HG02642 (cell line): Measurements from ENCODE around the gene CD163L1.

Source experiments
- ATAC-seq: cut with Tn5 transposase; IDR thresholded peaks from one replicate; pipeline ENCODE4 v1.9.1; 2021; ENCODE audit warnings: mild to moderate bottlenecking; ENCODE audit not compliant: unreplicated experiment, poor library complexity

Gene CD163L1

DNA sequence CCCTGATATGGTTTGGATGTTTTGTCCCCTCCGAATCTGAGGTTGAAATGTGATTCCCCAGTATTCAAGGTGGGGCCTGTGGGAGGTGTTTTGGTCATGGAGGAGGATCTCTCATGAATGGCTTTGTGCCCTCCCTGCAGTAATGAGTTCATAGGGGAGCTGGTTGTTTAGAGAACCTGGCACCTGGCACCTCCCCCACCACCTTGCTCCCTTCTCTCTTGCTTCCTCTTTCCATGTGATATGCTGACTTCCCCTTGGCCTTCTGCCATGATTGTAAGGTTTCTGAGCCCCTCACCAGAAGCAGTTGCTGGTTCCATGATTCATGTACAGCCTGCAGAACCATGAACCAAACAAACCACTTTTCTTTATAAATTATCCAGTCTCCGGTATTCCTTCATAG is 32.6 kb downstream of the CD163L1 start:
- ATAC-seq: no peak

DNA sequence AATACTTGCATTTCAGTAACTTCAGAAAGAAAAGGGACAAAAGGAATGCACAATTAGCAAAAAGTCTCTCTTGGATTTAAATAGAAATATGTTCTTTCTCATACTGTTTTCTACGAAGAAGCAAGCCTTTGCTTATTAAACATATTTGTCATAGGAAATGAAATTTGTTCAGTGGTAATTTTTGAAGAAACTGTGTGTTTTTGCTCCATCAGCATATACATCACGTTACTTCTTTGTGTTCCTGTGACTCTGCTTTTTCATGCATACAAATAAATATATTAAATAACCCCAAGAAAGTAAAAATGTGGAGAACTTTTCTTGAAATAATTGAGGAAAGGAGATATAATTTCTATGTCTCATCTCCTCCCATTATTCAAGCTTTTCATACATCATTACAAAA is 39.7 kb downstream of the CD163L1 start:
- no peak for ATAC-seq

DNA sequence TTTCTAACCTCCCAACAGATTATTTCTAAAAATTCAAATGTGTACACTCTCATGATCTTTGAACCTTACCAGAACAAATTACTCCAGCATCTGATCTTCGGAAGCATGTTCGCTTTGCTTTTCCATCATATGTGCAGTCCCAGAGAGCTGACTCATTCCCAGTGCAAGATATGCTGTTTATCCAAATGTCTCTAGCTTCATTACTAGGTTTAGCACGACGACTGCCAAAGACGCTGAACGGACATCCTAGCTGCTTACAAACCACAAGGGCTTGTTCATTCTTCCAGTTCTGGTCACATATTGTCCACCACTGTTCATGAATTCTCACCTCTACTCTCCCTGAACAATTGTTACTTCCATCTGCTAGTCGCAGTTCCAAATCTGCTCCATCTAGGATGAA is 40.5 kb downstream of the CD163L1 start:
- no peak for ATAC-seq

DNA sequence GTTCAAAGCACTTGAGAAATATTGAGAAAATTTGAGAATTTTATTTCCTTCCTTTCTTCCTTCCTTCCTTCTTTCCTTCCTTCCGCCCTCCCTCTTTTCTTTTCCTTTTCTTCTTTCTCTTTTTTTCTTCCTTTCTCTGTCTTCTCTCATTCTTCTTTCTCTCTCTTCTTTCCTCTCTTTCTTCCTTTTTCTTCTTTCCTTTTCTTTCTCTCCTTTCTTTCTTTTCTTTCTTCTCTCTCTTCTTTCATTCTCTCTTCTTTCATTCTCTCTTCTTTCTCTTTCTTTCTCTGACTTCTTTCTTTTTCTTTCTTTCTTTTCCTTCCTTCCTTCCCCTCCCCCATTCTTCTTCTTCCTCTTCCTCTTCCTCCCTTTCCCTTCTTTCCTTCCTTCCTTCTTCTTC is 44.9 kb downstream of the CD163L1 start:
- no peak for ATAC-seq

DNA sequence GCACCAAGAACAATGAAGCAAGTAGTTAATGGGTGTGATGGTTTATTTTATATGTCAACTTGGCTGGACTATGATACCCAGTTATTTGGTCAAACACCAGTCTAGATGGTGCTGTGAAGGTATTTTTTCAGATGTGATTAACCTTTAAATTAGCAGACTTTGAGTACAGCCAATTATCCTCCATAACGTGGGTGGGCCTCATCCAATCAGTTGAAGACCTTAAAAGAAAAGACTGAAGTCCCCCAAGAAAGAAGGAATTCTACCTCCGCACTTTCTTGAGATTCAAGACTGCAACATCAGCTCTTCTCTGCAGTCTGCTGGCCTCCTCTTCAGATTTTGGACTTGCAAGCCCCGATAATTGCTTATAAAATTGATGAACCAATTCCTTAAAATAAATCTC is 47.5 kb downstream of the CD163L1 start:
- no peak for ATAC-seq

DNA sequence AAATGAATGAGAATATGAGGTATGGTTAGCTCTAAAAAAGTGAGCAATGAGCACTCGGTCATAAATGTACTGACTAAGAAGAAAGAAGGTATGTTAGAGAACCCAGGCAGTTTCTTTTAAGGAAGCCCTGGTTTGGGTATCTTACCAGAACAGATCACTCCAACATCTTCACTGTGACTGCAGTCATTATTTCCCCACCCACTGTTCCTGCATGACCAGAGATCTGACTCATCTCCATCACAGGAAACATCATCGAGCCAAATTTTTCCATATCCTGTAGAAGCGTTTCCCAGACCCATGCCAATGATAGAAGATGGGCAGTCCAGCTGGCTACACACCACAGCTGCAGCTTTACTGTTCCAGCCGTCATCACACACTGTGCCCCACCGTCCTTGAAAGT is 48.0 kb downstream of the CD163L1 start:
- ATAC-seq: no peak

DNA sequence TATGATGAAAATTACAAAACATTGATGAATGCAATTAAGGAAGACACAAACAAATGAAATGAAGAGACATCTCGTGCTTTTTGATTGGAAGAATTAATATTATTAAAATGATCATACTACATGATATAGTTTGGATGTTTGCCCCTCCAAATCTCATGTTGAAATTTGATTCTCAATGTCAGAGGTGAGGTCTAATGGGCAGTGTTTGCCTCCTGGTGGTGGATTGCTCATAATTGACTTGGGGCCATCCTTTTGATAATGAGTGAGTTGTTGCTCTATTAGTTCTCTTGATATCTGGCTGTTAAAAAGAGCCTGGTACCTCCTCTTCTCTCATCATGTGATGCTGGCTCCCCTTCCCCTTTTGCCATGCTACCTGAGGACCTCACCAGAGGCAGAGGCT is 56.7 kb downstream of the CD163L1 start:
- ATAC-seq: no peak

DNA sequence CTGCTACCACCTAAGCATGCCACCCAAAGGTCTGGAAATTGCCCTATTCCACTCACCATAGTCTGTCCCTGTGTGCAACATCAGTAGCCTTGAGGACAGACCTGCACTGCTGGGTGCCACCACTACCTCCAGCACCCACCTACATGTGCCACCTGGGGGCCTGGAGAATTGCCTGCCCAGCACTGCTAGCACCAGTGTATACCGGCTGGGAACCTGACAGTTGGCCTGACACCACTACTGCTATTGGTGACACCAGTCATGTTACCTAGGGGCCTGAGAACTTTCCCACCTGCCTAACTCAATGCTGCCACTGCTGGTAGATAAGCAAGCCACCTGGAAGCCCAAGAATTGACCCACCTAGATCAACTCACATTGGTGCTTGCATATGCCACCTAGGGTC is 60.8 kb downstream of the CD163L1 start:
- ATAC-seq: no peak

DNA sequence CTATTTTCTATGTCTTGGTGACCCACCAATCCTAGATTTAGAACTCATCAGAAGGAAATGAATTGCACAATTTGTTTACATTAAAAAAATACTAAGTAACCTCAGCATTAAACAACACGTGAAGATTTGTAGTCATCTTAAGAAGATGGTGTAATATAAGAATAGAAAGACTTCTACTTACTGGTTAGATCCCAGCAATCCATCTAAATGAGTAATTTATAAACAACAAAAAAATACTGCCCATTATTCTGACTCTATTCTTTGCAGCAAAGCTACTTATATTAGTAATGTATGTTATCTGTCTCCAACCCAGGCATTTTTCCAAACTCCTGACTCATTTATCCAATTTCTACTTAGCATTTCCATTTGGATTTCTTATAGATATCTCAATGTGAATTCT is 67.8 kb downstream of the CD163L1 start:
- no peak for ATAC-seq

DNA sequence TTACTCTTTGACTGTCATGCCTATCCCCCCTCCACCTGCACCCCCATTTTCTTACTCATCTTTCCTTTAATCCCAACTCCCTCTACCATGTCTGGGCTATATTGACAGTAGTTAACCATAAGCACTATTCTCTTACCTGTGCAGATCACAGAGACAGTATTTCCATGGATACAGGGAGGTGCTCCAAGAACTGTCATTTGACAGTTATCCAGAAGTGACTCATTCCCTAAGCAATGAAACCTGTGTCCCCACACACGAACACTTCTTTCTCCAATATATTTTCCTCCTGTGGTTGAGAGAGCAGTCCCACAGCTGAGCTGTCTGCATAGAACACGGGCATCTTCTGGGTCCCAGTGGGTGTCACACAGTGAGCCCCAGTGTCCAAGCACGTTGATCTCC is 68.8 kb downstream of the CD163L1 start:
- no peak for ATAC-seq

DNA sequence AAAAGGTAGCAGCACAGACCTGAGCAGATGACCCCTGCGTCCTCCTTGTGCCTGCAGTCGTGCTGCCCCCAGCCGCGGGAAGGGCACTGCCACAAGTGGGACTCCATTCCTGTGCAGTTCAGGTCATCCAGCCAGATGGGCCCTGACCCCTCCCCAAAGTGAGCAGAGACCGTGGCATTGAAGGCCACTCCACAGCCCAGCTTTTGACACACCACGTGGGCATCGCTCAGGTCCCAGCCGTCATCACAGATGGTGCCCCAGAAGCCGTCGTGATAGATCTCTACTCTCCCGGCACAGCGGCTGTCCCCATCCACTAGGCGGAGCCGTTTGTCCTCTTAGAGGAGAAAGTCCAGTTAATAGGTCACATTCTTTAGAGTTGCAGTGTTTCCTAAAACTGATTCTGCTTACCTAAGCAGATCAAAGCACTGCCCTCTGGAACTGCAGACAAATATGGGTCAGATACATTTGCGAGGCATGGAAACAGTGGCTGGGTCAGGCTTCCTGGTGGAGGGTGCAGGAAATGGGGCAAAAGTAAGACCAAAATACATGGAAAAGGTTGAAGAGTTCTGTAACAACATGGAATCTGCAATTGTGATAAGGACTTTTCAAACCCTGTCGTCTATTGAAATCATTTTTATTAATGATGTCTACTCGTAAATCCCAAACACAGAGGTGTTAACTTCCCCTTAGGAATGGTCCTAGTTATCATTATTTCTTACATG is 69.4 kb downstream of the CD163L1 start:
- no peak for ATAC-seq

DNA sequence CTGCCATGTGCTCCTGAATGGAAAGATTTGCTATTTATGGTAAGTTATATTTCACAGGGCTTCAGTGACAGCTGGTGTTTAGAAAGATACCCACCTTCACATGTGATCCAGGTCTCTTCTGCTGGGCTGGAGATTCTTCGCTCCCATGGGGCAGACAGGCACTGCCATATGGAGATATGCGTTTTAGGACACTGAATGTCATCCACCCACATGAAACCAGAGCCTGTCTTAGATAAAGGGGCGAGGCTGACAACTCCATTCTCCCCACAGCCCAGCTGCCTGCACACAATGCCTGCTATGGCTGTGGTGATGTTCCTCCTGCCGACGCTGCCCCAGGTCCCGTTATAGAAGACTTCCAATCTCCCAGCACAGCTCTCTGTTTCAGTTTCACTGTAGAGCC is 70.7 kb downstream of the CD163L1 start:
- no peak for ATAC-seq

DNA sequence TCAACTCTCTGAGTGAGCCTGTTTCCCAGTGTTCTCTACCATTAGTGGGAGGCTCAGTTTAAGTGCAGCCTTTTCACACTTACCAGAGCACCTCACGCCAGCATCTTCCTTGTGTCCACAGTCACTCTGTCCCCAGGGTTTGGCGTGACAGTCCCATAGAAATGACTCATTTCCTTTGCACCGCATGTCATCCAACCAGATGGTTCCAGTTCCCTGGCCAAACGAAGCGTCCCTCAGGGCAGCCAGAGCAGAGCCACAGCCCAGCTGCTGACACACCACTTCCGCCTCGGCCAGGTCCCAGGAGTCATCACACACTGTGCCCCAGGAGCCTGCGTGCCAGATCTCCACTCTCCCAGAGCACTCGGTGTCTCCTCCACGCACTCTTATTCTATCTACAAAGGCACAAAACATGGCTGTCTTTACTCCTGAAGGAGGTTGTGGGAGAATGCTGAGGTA is 74.7 kb downstream of the CD163L1 start:
- no peak for ATAC-seq

DNA sequence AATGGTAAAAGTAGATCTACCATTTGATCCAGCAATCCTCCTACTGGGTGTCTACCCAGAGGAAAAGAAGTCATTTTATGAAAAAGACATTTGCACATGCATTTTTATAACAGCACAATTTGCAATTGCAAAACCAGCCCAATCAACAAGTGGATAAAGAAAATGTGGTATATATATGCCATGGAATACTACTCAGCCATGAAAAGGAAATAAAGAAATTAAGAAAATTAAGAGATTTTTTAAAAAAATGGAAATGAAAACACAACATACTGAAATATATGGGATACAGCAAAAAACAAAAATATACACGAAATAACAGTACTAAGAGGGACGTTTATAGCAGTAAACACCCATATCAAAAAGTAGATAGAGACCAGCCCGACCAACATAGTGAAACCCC is 81.2 kb downstream of the CD163L1 start:
- ATAC-seq: no peak

DNA sequence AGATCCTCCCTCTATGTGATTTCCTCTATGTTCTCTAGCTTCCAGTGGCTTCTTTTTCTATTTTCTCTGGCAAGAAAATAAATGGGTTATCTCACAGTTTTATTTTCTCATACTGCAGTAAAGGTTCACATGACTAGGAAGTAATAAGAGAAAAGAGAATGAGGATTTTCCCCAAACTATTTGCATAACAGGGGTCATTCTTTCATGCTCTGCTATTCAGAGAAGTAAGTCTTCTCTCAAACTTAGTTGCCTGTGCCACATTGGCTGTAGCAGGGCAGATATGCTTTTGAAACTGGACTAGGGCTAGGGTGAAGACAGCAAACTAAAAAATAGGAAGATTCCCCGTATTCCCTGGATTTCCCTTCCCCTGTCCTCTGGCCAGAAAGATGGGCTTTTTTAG is 82.7 kb downstream of the CD163L1 start:
- no peak for ATAC-seq

DNA sequence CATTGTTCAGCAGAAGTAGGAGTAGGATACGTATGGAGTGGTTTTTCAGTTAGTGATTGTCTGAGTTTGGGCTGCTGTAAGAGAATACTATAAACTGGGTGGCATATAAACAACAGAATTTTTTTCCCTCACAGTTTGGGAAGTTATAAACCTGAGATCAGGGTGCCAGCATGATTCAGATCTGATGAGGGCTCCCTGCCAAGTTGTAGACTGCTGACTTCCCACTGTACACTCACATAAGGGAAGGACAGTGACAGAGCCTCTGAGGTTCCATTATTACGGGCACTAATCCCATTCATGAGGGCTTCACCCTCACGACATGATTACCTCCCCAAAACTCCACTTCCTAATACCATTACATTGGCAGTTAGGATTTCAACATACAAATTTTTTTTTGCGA is 89.4 kb downstream of the CD163L1 start:
- no peak for ATAC-seq

DNA sequence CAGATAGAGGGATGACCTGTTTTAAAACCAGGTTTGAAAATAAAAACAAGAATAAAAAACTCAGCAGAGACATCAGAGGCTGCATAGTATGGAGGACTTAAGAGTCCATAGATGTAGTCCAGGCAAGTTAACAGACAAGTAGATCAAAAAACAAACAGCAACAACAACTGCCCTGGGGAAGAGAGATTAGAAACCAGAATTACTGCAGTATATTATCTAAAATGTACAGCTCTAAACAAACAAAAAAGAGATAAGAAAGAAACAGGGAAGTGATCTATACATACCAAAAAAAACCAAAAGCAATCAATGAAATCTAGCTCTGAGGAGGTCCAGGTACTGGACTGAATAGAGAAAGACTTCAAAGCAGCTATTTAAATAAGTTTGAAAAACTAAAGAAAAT is 91.3 kb downstream of the CD163L1 start:
- no peak for ATAC-seq

DNA sequence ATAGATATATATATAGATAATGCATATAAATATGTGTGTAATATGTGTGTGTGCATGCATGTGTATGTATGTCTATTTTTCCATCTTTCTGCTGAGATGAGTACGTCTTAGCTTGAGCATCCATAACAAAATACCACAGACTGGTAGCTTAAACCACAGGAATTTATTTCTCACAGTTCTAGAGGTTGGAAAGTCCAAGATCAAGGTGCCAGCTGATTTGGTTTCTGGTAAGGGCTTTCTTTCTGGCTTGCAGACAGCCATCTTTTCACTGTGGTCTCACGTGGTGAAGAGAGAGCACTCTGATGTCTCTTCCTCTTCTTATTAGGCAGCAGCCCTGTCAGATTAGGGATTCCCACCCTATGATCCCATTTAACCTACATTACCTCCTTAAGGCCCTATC is 92.8 kb downstream of the CD163L1 start:
- ATAC-seq: no peak

DNA sequence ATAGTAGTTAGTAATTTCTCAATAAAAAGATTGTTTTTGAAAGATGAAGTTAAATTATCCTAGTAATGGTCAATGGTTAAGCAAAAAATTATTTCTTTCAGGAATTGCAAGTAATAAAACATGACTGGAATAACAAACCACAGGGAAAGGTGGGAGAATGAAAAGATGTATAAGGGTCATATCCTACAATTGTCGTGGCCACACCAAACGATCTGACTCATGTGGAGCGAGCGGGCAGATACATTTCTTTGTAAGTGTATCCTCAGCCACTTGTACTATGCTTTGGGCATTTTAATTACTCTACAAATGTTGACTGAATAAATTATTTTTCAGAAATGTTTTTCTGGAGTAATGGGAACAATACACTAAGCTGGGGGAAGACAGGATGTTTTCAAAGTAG is 94.5 kb downstream of the CD163L1 start:
- no peak for ATAC-seq

DNA sequence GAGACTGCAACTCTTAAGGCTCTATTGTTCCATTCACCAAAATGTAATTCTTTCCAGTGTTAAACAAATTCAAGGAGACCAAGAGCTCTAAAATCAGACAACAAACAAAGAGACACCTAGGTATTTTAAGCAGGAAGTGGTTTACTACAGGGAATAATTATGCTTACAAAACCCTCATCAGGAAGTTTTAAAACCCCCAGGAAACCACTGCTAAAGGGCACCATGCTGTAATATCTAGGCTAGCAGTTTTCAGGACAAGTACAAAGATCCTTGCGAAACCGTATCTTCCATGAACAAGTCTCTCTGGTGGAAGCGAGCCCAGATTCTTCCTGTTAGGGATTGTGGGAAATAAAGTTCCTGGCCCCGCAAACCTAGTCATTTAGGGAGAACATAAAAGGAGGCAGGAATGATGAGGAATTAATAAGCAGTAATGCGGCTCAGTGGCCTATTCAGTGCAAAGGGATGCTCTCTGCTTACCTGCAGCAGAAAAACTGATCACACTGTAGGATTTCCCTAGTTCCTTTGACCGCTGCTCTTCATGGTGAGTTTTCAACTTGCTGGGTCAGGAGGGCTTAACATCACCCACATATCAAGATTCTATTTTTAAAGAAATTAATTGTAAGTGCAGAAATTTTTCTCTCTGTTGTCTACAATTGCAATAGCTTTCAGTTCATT is 97.3 kb downstream of the CD163L1 start:
- no peak for ATAC-seq

DNA sequence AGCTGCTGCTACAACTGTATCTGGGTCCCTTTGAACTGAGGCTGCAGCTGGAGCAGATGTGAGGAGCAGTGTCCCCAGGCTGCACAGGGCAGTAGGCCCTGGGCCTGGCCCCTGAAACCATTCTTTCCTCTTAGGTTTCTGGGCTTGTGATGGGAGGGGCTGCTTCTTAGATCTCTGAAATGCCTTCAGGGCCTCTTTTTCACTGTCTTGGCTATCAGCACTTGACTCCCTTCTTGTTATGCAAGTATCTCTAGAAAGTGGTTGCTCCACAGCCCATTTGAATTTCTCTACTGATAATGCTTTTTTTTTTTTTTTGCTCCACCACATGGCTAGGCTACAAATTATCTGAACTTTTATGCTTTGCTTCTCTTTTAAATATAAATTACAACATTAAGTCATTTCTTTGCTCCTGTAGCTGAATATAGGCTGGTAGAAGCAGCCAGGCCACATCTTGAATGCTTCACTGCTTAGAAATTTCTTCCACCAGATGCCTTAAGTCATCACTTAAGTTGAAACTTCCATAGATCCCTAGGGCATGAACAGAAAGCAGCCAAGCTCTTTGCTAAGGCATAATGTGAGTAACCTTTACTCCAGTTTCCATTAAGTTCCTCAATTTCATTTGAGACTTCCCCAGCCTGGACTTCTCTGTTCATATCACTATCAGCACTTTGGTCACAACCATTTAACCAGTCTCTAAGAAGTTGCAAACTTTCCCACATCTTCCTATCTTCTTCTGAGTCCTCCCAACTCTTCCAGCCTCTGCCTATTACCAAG is 98.9 kb downstream of the CD163L1 start:
- no peak for ATAC-seq
